ENCODE results near the gene ASIC4.

Gene ASIC4

DNA sequence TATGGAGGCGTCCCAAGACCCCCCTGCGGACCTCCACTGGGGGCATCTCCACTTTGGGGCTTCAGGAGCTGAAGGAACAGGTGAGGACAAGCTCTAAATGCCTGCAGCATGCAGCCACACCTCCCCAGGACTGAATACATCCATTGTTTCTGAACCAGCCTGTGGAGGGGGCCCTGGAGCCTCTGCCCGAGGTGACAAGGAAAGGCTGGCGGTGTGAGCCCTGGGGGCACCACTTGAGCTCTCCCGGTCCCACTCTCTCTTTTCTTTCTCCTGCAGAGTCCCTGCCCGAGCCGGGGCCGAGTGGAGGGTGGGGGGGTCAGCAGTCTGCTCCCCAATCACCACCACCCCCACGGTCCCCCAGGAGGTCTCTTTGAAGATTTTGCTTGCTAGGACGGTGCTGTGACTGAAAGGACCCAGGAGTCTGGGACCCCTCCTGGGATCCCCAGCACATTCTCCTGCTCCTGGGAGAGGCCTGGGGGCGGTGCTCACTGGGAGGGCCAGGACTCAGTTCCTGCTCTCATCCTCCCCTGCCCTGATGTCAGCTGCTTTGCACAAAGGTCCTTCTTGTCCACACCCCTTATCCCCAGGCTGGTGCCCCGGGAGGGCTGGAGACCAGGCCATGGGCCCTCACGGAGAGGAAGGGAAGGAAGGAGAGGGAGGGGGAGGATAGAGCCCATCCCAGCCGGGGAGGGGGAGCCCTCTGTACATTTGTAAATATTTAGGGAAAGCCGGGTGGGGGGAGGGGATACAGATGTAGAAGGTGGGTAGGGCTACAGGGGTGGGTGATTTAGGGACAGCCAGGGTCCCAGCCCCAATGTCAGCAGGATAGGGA lies 23.6 kb downstream of the ASIC4 start:
- no peak for DNase-seq

DNA sequence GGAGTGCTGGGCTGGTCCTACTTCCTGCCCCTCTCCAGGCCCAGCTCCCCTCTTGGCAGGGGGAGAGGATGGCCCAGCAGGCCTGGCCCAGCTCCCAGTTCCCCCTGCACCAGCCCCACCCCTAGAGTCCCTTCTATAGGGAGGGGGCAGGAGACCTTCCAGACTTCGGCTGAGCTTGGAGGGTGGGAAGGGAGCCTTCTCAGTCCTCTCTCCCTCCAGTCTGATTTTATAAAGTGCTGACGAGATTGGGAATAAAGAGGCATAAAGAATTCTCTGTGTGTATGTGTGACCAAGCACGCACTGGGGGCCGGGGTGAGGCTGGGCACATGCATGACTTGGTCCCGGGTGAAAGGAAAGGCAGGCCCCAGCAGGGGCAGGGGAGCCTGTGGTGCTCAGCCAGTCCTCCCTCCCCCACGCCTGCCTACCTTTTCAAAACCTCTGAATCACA lies 24.2 kb downstream of the ASIC4 start:
- DNase-seq = no peak

DNA sequence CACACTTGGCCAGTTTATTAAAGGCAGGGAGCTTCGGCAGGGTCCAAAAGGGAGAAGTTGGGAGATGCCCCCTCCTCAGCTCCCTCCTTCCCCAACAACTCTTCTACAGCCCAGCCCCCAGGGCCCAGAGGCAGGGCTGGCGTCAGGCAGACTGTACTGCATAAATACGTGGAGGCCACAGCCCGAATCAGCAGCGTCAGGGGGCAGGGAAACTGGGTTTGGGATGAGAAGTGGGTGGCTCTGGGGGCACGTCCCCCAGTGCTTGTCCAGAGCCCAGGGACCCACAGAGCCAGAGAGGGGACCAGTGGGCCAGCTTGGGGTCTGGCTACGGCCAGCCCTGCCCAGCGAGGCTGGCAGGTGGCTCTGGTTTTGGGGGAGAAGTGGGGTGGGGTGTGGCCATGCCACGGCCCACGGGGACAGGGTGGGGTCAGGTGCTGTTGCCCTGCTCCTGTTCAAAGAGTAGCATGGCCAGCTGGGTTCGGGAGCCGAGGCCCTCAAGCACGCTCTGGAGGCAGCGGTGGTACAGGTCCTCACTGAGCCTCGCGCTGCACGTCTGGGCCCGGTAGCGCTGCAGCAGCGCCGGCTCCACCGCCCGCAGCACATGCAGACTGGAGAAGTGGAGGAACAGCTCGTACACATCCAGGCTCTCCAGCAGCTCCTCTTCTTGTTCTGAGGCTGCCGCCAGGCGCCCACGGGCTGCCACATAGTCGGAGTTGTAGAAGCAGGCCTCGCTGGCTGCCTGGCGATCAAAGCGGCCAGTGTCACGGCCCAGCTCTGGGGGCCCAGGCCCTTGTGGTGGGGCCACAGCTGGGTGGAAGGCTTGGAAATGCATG lies 24.9 kb downstream of the ASIC4 start:
- no peak for DNase-seq

DNA sequence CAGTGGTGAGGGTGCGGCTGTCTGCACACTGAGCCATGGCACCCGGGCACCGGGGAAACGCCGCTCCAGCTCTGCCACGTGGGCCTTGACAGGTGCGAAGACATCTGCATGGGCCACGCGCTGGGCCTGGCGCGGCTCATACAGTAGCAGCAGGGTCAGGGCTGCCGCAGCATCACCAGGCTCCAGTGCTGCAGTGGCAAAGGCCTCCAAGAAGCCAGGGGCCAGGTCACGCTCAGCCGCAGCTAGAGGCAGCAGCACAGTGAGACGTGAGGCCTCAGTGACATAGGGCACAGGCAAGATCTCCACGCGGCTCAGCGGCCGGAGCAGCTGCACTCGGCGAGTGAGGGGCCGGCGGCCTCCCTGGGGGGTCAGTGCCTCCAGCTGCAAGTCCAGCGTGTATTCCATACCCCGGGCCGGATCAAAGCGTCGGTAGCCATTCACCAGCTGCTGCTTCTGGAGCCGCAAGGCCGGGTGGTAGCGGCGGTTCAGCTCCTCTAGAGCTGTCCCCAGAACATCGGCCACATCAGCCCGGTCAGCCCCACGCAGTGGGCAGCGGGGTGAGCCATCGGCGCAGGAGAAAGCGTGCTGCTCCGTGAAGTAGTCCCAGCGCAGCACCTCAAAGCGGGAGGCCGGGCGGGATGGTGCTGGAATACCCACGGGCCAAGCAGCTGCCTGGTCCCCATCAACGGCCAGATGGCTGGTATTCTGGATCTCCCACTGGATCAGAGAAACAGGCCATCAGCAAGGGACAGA lies 25.8 kb downstream of the ASIC4 start:
- DNase-seq = no peak

DNA sequence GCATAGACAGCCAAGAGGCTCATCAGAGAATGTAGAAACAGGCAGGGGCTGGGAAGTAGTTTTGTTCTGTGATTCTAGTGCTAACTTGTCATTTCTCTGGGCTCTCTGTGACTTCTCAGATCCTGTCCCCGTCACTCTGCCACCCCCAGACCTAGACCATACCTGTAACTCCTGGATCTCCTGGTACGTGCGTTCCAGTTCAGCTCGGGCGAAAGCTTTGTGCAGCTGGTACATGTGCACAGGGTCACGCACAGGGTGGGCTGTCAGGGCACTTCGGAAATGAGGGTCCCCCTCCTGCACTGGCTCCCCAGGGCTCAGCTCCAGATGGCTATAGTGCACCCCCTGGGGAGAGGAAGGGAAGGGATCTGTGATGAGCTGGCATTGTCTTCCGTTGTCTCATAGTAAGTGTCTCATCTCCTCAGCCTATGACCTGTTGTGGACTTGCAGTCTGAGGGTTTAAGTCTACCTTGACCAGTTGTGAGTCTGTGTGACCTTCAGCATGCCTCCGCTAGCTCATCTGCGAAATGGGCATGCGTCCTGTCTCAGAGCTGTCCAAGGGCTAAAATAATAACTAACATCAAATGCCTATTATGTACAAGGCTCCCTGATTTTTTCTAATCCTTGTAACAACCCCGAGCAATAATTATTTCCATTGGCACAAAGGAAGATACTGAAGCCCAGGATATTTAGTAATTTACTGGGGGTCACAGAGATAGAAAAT lies 26.7 kb downstream of the ASIC4 start:
- no peak for DNase-seq

DNA sequence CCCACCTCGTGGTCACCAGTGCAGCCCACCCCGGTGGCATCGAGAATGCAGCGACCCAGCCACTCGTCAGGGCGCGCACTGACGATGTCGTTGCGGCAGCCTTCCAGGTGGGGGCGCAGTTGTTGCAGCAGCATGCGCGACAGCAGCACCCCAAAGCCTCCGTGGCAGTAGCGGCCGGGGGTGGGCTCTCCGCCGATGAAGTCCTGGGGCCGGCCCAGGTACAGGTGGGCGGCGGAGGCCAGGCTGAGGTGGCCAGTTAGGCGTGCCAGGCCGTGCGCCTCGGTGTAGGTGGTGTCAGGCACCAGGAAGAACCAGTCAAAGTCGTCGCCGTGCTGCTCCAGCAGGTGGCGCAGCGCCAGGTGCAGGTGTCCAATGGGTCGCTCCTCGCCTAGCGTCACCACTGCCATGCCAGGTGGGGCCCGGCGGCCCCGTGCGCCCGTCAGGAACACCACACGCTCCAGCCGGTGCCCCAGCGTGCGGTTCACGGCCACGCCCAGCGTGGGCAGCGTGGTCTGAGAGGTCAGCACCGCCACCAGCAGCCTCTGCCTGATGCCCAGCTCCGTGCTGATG lies 27.4 kb downstream of the ASIC4 start:
- peak; percentile 85 for DNase-seq

DNA sequence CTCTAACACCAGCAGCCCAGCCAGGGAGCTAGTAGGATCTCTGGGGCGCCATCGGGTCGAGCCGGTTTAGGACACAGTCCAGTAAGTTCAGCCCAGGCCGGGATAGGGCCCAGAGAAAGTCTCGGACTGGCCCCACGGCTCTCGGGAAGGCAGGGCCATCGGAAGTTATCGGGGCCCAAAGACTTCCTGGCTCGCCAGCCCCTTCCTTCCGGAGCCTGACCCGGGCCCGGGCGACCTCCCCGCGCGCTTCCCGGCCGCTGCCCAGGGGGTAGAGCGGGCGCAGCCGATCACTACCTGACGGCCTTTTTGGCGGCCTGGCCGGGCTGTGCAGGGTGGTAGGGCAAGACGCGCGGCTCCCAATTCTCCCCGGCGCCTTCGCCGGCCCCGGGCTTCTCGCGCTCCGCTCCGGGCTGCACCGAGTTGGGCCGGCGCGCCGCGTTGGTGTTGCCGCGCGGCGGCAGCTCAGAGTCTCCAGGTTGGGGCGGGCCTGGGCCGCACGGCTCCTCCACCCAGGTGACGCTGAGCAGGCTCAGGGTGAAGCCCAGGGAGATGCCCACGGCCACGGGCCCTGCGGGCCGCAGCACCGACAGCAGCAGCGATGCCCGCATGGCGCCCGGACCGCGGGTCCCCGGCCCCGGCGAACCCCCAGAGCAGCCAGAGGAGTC lies 28.8 kb downstream of the ASIC4 start:
- no peak for DNase-seq

DNA sequence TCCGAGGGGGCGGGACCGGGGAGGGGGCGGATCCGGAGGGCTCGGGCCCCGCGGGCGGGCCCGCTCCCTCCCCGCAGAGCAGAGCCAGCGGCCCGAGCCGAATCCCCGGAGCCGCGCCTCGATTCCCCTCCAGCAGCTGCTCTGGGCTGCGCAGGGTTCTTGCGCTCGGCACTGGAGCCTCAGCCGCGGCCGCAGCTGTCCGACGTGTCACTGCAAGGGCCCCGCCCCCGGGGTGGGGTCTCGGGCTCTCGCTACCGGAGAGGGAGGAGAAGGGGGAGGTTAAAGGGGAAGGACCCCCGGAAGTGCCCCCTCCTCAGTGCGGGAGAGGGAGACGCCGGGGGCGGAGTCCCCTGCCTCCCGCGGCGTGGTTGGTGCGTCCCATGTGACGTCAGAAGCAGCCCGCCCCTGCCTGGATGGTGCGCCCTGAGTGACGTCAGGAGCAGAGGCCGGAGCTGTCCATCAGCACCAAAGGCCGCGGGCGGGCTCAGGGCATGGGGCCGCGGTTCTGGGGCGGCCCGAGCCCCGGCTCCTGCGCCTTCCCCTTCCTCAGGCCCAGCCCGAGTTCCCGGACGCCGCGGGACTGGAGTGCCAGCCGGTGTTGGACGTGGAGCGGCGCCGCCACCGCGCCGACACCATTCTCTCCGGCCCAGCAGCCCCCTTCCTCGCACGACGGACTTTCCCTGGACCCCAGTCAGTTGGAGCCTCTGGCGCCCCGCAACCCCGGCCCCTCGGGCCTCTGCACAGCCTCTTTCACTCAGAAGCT lies 29.5 kb downstream of the ASIC4 start, which contains the start of the genes CHPF and TMEM198:
Gene CHPF, minus strand, starts transcription at position 214 of the 763 bp plus-strand sequence. CDS start 271 bp downstream, outside the sequence.
Gene TMEM198, plus strand, starts transcription at position 433 of the 763 bp plus-strand sequence. CDS start 700 bp downstream, outside the sequence.
- peak; percentile 95 for DNase-seq

DNA sequence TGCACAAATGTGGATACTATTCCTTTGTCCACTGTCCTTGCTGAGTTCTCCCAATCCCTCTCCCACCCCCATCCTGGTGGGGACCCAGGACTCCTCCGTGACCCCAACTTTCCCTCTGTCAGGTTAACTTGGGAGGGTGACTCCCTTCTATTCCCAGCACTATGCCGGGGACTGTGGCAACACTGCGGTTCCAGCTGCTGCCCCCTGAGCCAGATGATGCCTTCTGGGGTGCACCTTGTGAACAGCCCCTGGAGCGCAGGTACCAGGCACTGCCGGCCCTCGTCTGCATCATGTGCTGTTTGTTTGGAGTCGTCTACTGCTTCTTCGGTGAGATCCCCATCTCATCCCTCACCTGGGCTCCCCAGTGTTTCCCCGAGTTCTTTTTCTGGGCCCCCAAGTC lies 30.3 kb downstream of the ASIC4 start:
- DNase-seq = no peak

DNA sequence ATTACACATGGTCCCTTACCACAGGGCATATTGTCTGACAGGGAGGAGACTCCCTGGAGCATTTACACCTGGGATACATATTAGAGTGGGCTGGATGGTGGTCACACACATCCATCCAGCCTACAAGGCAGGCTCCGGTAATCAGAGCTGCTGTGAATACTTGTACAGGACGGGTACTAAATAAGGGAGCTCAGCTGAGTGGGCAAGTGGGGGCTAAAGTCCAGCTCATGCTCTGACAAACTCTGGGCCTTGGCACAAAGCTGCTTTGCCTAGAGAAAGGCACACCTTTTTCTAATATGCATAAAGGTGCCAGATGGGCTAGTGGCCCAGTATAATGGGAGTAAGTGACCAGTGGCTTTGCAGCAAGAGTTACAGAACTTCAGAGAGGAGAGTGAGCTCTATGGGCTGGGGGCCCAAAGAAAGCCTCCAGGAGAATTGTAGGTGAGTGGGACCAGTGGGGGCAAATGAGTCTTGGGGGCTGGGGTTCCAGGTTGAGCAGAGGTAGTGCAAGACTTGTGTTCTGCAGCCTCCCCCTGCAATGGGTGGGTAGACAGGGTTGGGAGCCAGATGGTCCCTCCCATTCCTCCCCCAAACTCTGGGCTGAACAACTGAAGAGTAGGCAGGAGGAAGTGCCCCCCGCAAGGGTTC lies 31.1 kb downstream of the ASIC4 start:
- no peak for DNase-seq

DNA sequence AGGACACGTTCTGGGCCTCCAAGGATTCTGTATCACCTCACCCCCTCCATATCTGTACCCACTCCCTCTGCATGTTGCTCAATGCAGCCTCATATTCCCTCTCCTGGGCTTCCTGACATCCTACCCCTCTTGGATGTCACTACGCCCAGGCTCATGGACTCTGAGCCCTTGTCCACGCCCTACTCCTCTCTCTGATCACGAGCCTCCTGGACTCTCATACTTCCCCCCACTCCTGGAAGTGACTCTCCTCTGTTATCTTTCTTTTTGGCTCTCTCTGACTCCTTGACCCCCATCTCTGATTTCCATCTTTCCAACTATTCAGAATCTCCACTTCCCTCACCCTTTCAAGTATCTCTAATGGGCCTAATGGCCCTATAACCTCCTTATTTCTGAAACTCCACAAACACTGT lies 31.7 kb downstream of the ASIC4 start:
- DNase-seq = no peak

DNA sequence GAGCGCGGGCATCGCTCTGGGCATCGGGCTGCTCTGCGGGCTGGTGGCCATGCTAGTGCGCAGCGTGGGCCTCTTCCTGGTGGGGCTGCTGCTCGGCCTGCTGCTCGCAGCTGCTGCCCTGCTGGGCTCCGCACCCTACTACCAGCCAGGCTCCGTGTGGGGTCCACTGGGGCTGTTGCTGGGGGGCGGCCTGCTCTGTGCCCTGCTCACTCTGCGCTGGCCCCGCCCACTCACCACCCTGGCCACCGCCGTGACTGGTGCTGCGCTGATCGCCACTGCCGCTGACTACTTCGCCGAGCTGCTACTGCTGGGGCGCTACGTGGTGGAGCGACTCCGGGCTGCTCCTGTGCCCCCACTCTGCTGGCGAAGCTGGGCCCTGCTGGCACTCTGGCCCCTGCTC lies 33.3 kb downstream of the ASIC4 start:
- DNase-seq = no peak

DNA sequence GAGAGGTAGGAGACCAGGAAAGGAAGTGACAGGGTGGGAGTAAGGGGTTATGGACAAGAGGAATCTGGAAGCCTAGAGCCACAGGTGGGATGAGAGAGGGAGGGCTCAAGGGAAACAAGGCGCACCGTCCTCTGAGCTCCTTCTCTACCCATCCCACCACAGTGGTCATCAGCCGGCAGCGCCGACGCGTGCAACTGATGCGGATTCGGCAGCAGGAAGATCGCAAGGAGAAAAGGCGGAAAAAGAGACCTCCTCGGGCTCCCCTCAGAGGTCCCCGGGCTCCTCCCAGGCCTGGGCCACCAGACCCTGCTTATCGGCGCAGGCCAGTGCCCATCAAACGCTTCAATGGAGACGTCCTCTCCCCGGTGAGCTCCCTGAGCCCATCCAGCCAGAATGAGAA lies 34.7 kb downstream of the ASIC4 start:
- no peak for DNase-seq

DNA sequence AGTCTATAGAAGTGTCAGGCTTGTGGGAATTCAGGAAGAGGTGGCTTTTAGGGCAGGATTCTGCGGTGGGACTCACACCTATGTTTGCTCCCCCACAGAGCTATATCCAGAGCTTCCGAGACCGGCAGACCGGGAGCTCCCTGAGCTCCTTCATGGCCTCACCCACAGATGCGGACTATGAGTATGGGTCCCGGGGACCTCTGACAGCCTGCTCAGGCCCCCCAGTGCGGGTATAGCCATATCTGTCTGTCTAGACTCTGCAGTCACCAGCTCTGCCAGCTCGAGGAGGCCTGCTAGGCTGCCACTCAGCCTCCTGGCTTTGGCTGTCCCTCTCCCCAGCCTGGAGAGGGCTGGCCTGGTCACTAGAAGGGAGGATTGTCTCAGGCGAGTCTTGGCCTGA lies 35.3 kb downstream of the ASIC4 start:
- DNase-seq = no peak

DNA sequence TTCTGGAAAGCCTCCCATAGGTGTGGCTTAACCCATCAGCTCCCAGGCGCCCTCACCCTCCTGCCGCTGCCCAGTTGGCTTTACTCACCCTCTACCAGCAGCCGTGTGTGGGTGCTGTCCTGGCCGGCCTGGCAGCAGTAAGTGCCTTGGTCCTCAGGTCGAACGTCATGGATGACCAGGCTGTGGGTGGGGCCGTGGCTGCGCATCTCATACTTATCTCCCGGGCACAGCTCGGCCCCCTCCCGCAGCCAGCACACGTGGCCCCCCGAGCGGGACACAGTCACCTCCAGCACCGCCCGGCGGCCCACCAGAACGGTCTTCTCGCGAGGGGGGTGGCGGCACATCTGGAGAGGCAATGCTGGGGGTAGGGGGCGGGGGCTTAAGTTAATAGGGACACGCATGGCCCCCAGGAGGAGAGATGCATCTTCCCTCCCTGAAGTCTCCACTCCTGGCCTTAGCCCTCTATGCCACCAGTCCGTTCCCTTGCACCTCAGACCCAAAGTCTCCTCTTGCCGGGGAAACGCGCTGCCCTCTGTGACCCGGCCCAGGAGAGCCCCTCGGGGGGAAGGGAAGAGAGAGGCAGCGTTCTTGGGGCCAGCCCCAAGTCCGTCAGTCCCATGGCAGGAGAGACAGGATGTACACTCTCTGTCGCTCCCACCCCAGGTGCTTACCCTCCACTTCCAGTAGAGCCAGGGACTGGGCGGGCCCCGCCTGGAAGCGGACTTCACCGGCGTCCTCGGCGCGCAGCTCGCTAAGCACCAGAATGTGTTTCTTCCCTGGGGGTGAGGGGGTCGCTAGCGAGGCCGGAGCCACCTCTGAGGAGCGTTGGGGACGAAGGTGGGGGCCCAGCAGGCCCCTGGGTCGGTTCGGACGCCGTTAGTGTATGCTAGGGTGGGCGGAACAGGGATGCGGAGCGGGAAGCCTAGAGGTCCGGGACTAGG lies 37.4 kb downstream of the ASIC4 start:
- peak; percentile 61 for DNase-seq

DNA sequence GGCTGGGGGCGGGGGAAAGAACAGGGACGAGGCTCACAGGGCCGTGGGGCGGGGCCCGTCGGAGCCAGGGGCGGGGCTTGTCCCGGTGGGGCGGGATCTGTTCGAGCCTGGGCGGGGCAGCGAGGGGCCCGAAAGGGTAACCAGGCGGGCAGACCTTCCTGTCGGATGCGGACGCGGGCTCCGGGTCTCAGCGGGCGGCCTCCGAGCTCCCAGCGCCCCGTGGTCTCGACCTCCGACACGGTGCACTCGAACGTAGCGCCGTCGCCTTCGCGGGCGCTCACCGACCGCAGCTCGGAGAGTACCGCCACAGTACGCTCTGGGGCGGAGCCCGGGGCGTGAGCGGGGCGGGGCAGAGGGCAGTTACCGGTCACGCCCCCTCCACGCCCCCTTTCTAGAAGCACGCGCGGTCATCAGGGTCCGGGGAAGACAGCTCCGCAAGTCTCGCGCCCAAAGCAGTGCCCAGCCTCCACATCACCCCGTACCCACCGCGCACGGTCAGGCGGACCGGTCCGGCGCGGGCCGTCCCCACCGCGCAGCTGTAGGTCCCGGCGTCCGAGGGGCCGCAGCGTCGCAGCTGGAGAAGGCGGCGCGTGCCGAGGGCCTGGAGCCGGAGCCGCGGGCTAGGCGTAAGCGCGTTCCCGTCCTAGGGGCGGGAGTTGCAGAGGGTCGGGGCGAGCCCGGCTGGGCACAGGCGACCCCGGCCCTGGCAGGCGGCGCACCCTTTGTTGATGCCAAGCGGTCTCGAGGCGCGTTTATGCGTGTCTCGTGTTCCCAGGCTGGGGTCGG lies 38.3 kb downstream of the ASIC4 start:
- DNase-seq = peak; percentile 94

DNA sequence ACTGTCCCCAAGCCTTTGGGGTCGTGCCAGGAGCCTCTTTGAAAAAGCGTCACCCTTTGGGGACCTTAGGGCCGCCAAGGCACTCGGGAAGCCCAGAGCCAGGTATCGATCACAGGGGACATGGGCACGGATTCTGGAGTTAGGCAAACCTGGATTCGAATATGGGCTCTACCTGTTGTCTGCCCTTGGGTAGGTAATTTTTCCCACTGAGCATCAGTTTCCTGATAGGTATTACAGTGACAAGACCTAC lies 38.8 kb downstream of the ASIC4 start:
- no peak for DNase-seq

DNA sequence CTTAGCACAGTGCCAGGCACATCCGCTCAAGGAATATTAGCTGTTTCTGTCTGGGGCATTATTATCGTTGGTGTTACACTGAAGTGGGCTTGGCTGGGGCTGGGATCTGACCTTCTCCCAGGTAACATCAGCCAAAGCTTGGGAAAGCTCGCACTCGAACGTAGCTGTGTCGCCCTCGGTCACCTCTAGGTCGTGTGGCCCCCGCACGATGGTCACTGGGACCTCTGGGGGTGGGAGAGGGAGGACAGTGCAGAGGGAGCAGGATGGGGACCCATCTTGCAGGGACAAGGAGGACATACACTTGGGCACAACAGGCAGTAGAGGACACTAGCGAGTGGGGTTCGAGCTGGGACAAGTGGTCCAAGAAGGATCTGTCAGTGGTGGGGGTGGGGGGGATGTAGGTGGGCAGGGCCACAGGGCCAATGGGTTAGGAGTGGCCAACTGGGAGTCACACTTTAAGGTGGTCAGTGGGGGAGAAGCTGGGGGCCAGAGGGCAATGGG lies 39.2 kb downstream of the ASIC4 start:
- DNase-seq = no peak

Measured in NCI-H2227 treated with DMSO at 0.1 percent for 48 hours (cell line).